Measurements from ENCODE around the gene ACVR1C. TPM values are rescaled to one million over a fixed set of nuclear protein-coding genes. Genes with fewer than 3 reads are reported as not detected.

The ACVR1C gene
- total RNA-seq, 1 experiment from 2014 or later = 1.2 TPM

DNA sequence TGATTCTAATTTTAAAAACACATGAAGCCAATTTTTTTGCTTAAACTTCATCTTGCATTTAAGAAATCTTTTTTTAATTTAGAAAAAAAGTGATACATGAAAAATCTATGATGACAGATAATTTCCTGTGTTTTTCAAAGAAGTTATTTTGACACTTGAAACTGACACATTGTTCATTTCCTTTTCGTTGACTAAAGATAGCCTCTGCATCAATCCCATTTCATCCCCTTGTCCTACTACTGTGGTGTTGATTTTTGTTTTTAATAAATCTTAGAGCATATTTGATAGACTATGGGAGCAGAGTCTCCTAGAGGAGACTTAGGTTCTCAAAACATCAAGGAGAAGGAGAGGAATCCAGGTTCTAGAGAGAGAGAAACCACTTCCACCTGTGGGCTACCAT lies 70.9 kb downstream of the ACVR1C start:
- Histone ChIP-seq H3K4me2 (ENCODE audit: low read length) (no peak overlapping the region), H3K79me2 (ENCODE audit: insufficient read depth, low read length) (no peaks in the 10 kb centered on the region), H3K27me3 (ENCODE audit: insufficient read depth, low read length) (no peaks in the 10 kb centered on the region), H3K36me3 (ENCODE audit: control insufficient read depth in 1 of 2, insufficient read depth in 2 of 2, low read length in 2 of 2) (no peaks in the 10 kb centered on the region), H3K9me3 (ENCODE audit: control insufficient read depth in 1 of 2, insufficient read depth in 1 of 2, low read depth in 1 of 2, low read length in 2 of 2) (no peaks in the 10 kb centered on the region), H3K9me2 (ENCODE audit: insufficient read depth) (no peaks in the 10 kb centered on the region), H3K4me3 (replicated peaks in 1 of 2; ENCODE audit: low read depth in 1 of 2, low read length in 2 of 2) (no peak overlapping the region), H3K27ac (ENCODE audit: low read depth, low read length) (no peak overlapping the region), H2AFZ (ENCODE audit: low read depth, low read length, poor library complexity, severe bottlenecking) (no peak overlapping the region), H4K20me1 (ENCODE audit: insufficient read depth) (no peaks in the 10 kb centered on the region), H3K4me1 (ENCODE audit: control insufficient read depth in 1 of 2, insufficient read depth in 2 of 2, low read length in 2 of 2) (no peaks in the 10 kb centered on the region), H3K9ac (ENCODE audit: low read length) (no peak overlapping the region)
- intact Hi-C loops (cut with micrococcal nuclease) = no loop called here
- ChIA-PET RAD21 (ENCODE audit: low non-redundant PET in 1 of 2, low total read pairs in 2 of 2, uncharacterized antibody in 2 of 2, unreplicated experiment in 2 of 2) (no interaction called here), CTCF (no interaction called here), POLR2A (no interaction called here)
- BruUV-seq (replicated peaks) = no TSS peak
- ATAC-seq (no peak), DNase-seq (ENCODE audit: low read depth, low spot score) (no peak)
- TF ChIP-seq ZNF274 (IDR thresholded peaks at IDR 0.05; ENCODE audit: low read depth, low read length) (no peak), CEBPB (IDR thresholded peaks at IDR 0.05; ENCODE audit: low read depth) (no peak), EZH2phosphoT487 (IDR thresholded peaks at IDR 0.05; ENCODE audit: borderline replicate concordance) (no peak), POLR2A (IDR thresholded peaks at IDR 0.05; ENCODE audit: borderline replicate concordance, extremely low read depth, insufficient read depth, insufficient read length) (no peak), JUND (IDR thresholded peaks at IDR 0.05) (no peak), SP1 (IDR thresholded peaks at IDR 0.05; ENCODE audit: low read depth) (no peak), TCF7L2 (IDR thresholded peaks at IDR 0.05; ENCODE audit: borderline replicate concordance, extremely low read depth, insufficient read depth, insufficient read length) (no peak), FOSL1 (IDR thresholded peaks at IDR 0.05; ENCODE audit: low read depth) (no peak), POLR2AphosphoS5 (IDR thresholded peaks at IDR 0.05; ENCODE audit: low read depth, low read length) (no peak), EGR1 (IDR thresholded peaks at IDR 0.05; ENCODE audit: low read depth) (no peak), YY1 (IDR thresholded peaks at IDR 0.05; ENCODE audit: extremely low read depth, insufficient replicate concordance, low read depth, low read length) (no peak), ELF1 (IDR thresholded peaks at IDR 0.05; ENCODE audit: borderline replicate concordance, low read depth) (no peak), CBX3 (IDR thresholded peaks at IDR 0.05; ENCODE audit: low read depth) (no peak), EZH2 (IDR thresholded peaks at IDR 0.05) (no peak)
- TF ChIP-seq, protein P1, sequence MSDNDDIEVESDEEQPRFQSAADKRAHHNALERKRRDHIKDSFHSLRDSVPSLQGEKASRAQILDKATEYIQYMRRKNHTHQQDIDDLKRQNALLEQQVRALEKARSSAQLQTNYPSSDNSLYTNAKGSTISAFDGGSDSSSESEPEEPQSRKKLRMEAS (IDR thresholded peaks at IDR 0.05) = no peak
- TF ChIP-seq, protein P2, sequence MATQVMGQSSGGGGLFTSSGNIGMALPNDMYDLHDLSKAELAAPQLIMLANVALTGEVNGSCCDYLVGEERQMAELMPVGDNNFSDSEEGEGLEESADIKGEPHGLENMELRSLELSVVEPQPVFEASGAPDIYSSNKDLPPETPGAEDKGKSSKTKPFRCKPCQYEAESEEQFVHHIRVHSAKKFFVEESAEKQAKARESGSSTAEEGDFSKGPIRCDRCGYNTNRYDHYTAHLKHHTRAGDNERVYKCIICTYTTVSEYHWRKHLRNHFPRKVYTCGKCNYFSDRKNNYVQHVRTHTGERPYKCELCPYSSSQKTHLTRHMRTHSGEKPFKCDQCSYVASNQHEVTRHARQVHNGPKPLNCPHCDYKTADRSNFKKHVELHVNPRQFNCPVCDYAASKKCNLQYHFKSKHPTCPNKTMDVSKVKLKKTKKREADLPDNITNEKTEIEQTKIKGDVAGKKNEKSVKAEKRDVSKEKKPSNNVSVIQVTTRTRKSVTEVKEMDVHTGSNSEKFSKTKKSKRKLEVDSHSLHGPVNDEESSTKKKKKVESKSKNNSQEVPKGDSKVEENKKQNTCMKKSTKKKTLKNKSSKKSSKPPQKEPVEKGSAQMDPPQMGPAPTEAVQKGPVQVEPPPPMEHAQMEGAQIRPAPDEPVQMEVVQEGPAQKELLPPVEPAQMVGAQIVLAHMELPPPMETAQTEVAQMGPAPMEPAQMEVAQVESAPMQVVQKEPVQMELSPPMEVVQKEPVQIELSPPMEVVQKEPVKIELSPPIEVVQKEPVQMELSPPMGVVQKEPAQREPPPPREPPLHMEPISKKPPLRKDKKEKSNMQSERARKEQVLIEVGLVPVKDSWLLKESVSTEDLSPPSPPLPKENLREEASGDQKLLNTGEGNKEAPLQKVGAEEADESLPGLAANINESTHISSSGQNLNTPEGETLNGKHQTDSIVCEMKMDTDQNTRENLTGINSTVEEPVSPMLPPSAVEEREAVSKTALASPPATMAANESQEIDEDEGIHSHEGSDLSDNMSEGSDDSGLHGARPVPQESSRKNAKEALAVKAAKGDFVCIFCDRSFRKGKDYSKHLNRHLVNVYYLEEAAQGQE (IDR thresholded peaks at IDR 0.05; ENCODE audit: low read depth) = no peak
- TF ChIP-seq, protein P3, sequence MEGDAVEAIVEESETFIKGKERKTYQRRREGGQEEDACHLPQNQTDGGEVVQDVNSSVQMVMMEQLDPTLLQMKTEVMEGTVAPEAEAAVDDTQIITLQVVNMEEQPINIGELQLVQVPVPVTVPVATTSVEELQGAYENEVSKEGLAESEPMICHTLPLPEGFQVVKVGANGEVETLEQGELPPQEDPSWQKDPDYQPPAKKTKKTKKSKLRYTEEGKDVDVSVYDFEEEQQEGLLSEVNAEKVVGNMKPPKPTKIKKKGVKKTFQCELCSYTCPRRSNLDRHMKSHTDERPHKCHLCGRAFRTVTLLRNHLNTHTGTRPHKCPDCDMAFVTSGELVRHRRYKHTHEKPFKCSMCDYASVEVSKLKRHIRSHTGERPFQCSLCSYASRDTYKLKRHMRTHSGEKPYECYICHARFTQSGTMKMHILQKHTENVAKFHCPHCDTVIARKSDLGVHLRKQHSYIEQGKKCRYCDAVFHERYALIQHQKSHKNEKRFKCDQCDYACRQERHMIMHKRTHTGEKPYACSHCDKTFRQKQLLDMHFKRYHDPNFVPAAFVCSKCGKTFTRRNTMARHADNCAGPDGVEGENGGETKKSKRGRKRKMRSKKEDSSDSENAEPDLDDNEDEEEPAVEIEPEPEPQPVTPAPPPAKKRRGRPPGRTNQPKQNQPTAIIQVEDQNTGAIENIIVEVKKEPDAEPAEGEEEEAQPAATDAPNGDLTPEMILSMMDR (IDR thresholded peaks at IDR 0.05 in 2 of 3, conservative IDR thresholded peaks at IDR 0.05 in 1 of 3; ENCODE audit: borderline replicate concordance in 1 of 3, insufficient read depth in 1 of 3, low read depth in 2 of 3, low read length in 2 of 3) = no peak
- TF ChIP-seq, protein P4, sequence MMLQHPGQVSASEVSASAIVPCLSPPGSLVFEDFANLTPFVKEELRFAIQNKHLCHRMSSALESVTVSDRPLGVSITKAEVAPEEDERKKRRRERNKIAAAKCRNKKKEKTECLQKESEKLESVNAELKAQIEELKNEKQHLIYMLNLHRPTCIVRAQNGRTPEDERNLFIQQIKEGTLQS (IDR thresholded peaks at IDR 0.05) = no peak
